ENCODE data around the gene PLOD1.
"Not testable (repeated sequence)": the region's sequence is repeated elsewhere in the genome, so short reads cannot be mapped to it uniquely, and the experiment has no call there.

PLOD1 gene

DNA sequence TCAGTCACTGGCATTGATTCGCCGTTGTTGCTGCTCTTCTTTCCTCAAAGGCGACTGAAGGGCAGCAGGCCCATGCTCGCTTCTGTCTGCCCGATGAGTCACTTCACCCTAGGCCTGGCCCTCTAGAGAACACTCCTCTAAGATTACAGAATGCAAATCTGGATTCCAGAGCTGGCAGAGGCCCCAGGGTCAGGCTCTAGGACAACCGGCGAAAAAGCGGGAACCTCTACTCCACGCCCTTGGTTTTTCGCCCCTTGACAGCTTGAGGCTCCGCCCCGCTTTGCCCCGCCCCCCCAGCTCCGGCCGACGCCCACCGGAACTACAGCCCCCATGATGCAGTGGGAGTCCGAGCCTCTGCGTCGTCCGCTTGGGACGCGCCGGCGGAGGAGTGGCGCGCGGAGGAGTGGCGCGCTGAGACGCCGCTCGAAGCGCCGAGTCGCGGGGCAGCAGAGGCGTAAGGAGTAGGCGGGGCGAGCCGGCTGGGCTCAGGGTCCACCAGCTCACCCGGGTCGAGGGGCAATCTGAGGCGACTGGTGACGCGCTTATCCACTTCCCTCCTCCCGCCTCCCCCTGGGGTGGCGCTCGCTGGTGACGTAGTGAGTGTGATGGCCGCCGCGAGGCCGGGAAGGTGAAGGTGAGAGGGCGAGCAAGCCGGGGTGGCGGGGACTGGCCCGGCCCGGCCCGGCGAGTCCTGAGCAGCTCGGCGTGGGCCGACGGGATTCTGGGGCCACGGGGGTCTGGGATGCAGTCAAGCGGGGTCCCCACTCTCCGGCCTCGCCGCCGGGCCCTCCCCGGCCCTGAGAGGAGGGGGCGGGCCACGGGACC, 45.5 kb downstream of the PLOD1 start, which contains the start of gene MFN2:
MFN2 (plus strand) TSS at position 594 of the 825 bp plus-strand sequence. CDS start 8,725 bp downstream, outside the sequence.
- peak; percentile 97 for DNase-seq

DNA sequence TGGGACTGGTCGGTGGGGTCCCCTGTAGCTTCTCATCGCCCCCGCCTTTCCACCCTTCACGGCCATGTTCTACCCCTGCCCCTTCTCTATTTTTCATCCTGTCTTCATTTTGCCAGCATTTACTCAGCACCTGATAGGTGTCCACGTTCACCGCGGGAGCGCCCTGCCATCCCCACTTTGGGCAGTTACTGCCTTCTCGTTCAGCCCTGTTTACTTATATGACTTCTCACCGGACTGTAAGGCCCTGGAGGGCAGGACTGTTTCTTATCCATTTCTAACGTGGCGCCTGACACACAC, 46.1 kb downstream of the PLOD1 start:
- no peak for DNase-seq

DNA sequence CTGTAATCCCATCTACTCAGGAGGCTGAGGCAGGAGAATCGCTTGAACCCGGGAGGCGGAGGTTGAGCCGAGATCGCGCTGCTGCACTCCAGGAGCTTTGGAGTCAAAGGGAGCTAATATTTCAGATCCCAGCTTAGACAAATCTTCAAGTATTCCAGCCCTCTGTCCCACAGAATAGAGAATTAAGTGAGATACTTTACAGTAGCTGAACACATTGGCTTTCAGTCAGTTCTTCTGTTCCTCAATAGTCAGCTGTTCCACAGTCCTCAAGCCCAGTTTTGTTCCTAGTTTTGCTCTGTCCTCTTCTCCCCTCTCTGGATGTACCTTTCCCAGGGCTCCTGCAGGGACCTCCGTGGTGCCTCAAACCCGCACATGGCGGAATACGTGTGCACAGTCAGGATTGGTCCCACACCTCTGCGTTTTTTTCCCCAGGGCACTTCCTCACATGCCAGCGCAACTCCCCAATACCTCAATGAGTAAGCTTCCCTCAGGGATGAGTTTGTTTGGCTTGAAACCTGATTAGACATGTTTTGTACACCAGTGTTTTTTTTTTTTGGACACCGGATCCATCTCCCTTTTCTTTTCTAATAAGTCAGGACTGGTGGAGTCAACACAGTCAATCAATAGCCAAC, 47.0 kb downstream of the PLOD1 start:
- no peak for DNase-seq

DNA sequence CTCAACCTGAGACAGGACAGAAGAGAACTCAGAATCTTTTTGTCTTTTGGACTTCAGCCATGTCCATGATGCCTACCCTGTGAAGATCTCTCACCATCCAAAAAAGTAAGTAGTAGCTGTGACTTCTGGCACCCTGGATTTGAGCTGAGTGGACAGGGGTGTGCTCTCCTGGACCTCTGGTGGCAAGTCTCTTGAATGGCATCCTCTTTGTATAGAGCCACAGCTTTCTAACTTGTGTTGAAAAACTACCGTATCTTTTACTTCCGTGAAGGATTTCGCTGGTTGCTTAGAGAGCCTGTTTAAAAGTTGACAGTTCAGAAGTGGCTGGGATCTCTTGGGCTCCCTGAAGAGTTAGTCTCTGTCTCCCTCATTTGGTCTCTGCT, 47.5 kb downstream of the PLOD1 start:
- DNase-seq = no peak

DNA sequence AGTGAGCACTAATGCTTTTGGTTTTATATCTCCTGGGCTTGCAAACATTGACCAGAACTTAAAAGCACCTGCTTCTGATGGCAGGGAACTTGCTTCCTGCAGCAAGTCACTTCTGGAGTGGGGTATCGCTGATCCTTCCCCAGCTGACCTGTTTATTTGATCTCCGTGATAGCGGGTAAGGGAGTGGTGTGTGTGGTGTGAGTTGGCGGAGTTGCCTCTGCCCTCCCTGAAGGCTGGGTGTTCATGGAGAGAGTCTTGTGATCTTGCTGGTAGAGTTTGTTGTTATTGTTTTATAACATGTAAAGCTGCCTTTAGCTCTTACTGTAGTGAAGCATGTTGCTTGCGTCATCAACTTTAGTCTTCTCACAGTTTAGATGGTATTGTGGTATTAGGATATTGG, 49.6 kb downstream of the PLOD1 start:
- DNase-seq = no peak

DNA sequence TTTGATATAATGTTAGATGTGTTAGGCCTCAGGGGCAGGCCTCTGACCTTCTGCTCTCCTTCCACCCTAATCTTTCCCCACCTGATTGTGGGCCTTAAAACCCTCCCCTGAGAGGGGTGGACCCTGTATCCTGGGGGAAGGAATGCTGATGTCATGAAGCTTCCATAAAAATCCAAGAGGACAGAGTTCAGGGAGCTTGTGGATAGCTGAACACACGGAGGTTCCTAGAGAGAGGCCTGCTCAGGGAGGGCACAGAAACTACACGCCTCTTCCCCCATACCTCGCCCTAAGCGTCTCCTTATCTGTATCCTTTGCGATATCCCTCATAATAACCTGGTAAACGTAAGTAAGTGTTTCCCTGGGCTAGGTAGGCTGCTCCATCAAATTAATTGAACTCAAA, 50.1 kb downstream of the PLOD1 start:
- no peak for DNase-seq

DNA sequence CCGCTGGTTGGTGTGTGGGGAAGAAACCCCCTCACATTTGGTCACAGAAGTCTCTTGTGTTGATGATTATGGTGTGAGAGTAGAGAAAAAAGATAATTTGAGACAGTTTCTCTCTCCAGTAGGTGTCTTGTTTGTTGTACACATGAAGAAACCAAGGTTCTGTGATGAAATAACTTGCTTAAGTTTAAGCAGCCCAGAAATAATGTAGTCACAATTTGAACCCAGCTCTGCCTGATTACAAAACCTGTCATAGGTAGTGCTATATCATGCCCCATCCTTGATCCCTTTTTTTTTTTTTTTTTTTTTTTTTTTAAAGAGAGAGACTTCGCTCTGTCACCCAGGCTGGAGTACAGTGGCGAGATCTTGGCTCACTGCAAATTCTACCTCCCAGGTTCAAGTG, 50.7 kb downstream of the PLOD1 start:
- no peak for DNase-seq

DNA sequence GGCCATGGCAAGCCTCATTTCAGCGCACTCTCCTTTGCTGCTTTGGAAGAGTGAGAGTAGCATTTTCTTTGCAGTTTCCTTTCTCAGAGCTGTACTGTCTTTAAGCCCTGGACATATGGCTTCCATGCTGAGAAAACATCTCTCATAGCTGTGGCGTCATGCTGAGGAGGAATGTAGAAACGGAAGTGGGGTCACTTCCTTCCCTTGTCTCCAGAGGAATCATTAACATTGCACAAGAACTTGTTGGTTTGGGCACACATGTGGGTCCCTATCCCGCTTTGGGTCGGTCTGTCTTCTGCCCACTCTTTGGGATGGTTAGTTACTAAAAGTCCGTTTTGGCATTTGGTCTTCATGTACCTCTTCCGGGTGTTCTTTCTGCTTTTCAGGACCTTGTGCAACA, 51.3 kb downstream of the PLOD1 start:
- no peak for DNase-seq

DNA sequence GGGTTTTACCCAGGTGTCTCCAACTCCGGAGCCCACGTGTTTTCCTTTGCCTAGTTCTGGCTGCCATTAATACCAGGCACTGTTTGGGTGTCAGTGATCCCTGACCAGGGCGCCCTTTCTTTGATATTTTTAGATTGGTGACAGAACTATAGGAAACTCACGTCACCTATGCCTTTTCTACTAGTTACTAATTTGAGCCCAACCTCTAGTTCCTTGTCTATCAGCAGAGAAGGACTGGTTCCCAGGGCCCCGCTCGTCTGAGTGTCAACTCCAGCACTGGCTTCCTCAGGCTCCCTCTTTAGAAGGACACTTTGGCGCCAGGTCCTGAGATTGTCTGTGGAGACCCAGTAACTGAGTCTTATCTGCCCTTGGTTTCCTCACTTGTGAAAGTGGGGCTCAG, 55.2 kb downstream of the PLOD1 start:
- DNase-seq = no peak

DNA sequence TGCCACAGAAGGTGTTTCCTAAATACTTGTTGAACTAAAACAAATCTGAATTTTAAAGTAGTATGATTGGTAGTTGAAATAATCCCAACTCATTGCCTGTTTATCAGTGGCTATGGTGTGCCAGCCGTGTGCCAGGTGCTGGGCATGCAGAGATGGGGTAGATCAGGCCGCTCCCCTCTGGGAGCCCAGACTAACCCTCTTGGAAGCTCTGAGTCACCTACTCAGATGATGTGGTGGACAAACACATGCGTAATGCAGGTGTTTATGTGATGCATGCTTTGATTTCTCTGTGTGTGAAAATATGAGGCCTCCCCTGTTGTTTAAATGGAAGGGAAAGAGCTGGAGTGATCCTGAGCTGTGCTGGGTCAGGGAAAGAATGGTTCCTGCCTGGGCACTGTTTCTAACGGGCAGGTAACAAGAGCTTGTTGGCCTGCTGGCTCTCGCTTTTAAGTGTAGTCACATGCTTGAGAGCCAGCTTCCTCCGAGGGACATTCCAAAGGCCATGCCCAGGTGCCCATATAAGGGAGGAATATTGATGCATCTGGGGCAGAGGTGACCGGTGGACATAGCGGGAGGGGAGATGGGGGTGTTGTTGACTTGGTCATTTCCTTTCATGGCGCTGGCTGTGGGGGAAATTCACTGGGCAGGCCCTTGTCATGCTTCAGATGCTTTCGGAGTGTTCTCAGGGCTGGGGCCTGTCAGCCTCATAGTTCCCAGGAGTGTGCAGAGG, 56.0 kb downstream of the PLOD1 start:
- DNase-seq = no peak

DNA sequence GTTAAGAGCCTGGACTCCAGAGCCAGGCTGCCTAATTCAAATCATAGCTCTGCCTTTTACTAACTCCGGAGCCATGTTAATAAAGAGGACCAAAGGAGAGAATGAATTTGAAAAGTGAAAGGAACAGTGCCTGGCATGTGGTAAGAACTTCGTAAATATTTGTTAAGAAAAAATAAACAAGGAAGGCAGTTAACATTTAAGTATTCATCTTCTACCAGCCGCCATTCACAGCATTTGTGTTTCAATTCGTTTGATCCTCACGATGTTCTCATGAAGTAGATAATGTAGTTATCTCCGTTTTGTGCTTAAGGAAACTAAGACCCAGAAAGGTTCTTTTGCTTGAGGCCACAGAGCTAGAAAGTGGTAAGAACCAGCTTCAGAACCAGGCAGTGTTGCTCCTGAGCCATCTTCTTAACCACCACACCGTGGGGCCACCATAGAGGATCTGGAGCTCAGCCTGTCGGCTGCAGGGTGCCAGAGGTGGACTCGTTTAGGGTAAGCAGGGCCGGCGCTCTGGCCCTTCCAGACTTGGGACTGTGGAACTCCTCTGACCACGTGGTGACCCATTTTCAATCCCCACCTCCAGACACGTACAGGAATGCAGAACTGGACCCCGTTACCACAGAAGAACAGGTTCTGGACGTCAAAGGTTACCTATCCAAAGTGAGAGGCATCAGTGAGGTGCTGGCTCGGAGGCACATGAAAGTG, 57.6 kb downstream of the PLOD1 start:
- no peak for DNase-seq

DNA sequence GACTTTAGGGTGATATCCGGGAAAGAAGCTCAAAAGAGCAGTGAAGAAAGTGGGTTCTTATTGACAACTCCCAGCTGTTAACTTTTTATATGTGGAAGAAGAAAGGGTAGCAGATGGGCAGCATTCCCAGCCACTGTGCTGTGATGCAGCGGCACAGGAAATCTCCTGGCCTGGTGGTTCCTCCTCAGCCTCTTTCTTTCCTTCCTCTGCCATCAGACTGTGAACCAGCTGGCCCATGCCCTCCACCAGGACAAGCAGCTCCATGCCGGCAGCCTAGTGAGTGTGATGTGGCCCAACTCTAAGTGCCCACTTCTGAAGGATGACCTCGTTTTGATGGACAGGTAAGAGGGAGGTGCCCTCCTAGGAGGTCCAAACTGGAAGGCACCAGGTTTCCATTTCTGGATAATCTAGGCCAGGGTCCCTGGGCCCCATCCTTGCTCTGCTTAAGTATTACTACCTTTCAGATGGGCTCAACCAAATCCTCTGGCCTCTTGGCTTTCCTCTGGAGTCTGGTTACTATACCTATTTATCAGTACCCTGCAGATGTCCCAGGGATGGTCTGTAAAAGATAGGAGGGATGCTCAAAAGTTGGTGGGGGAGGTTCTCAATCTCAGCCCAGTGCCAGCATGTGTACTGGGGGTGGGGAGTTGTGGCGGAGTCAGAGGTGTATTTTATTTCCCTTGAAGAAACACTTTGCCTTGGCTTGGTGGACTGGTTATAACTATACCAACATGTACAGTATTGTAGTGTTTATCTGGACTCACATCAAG, 62.7 kb downstream of the PLOD1 start:
- no peak for DNase-seq

DNA sequence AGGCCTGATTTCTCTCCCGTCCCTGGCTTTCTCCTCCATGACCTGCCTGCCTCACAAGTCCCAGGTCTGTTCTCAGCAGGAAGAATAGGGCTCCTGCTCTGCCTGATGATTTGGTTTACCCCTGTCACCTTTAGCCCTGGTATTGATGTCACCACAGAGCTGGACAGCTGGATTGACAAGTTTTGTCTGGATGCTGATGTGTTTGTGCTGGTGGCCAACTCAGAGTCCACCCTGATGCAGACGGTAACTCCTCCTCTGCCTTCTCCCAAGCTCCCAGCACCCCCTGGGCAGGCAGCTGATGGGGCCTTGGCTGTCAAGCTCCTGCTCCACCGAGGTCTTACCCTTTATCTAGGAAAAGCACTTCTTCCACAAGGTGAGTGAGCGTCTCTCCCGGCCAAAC, 64.1 kb downstream of the PLOD1 start:
- no peak for DNase-seq

DNA sequence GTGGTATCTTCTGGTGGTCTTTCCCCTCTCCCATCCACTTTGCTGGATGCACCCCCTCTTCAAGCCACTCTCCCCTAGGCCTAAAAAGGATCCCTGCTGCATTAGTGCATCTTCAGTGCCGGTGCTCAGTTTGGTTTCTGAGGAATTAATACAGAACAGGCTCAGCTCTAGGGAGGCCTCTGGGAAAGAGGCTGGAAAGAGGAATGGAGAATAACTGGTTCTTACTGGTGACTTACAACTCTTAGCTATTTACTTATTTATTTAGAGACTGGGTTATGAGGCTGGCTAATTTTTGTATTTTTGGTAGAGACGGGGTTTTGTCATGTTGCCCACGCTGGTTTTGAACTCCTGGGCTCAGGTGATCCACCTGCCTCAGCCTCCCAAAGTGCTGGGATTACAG, 64.7 kb downstream of the PLOD1 start:
- no peak for DNase-seq

DNA sequence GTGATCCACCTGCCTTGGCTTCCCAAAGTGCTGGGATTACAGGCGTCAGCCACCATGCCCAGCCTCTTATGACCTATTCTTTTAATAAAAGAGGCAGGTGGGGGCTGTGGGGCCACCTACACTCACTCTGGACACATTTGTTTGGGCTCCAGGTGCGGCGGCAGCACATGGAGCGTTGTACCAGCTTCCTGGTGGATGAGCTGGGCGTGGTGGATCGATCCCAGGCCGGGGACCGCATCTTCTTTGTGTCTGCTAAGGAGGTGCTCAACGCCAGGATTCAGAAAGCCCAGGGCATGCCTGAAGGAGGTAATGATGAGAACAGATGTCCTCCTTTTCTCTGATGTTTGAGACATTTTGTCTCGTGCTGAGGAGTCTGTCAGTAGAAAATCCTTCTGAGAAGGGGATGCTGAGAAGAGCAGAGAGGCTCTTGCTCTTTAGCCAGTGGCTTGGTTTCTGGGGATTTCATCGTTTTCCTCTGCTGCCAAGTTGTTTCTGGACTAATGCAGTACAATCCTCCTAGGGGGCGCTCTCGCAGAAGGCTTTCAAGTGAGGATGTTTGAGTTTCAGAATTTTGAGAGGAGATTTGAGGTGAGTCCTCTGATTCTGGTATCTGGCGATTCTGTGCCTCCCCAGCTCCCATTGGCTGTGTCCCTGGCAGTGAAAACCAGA, 66.9 kb downstream of the PLOD1 start:
- DNase-seq = no peak

DNA sequence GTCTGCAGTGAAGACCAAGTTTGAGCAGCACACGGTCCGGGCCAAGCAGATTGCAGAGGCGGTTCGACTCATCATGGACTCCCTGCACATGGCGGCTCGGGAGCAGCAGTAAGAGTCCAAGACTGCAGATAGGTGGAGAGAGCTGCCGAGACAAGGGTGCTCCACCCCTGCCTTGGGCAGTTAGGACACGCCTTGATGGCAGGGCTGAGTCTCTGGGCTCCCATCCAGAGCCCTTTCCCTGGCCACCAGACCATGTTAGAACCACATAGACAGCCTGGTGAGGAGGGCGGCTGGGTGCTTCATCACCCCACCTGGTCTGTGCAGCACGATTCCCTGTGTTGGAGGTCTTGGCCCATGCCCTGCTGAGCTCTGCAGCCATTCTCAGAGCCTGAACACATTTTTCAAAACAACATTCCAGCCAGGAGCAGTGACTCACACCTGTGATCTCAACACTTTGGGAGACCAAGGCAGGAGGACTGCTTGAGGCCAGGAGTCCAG, 67.5 kb downstream of the PLOD1 start:
- DNase-seq = no peak

DNA sequence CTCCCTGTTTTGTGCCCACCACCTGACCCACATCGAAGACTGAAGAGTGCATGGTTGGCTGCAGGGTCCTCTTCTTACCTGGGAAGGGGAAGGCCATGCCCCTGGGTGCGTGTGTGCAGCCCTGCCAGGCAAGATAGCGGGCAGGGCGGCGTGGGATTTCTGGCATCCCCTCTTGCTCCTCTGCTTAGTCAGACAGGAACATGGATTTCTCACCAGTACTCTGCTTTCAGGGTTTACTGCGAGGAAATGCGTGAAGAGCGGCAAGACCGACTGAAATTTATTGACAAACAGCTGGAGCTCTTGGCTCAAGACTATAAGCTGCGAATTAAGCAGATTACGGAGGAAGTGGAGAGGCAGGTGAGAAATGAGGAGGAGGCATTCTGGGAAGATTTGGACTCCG, 69.2 kb downstream of the PLOD1 start:
- no peak for DNase-seq

DNA sequence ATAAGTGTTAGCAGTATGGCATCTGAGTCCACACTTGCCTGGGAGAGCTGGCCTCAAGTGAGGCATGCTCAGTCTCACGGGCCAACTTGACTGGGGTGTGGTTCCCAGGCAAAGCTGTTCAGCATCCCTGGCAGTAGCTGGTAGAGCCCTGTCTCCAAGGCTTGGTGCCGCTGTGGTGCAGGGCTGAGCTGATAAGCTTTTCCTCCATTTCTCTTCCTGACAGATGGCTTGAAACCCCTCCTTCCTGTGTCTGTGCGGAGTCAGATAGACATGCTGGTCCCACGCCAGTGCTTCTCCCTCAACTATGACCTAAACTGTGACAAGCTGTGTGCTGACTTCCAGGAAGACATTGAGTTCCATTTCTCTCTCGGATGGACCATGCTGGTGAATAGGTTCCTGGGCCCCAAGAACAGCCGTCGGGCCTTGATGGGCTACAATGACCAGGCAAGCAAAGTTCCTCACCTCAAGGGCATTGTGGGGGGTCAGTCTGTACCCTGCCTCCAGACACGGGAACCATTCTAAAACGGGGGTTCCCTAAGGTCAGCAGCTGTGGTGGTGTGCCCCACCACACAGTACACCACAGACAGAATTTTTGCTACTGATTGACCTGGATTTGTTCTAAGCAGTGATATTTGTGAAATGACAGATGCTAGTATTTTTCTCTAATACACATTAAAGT, 71.1 kb downstream of the PLOD1 start:
- DNase-seq = no peak

DNA sequence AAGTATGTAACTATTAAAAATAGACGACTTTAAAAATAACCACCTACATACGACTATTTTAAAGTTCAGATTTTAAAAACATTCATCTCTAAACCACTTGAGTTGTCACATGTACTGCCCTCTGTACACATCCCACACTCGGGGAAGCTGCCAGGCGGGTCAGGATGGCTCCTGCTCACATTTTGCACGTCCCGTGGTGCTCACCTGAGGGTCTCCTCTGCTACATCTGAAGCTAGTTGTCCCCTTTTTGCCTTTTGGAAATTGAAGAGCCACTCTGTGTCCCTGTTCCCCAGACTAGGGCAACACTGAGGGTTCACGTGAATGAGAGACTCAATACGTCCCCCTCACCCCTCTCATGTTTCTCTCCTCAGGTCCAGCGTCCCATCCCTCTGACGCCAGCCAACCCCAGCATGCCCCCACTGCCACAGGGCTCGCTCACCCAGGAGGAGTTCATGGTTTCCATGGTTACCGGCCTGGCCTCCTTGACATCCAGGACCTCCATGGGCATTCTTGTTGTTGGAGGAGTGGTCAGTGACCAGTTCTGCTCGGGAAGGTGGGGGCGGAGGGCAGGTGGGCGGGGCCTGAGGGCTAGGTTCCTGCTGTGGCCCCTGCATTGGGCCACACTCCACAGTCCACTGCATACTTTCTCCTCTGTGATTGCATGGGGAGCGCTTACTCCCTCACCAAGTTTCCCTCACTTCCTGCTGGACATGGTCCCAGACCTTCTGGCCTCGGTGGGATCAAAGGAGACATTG, 71.8 kb downstream of the PLOD1 start:
- DNase-seq = no peak

DNA sequence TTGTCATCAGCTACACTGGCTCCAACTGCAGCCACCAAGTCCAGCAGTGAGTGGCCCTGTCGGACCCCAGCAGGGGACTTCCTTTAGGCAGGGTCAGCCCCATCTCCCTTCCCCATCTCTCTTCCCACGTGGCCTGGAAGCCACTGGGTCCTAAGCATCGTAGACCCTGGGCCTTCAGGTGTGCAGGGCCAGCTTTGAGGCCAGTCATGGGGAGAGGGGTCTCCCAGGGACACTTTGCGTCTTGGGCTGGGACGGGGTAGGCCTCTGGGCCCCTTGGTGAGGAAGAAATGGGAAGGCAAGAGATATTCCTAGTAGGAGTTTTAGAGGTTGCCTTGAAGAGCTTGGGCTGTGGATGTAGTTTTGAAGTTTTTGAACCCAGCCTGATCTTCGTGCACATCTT, 72.7 kb downstream of the PLOD1 start:
- DNase-seq = no peak

DNA sequence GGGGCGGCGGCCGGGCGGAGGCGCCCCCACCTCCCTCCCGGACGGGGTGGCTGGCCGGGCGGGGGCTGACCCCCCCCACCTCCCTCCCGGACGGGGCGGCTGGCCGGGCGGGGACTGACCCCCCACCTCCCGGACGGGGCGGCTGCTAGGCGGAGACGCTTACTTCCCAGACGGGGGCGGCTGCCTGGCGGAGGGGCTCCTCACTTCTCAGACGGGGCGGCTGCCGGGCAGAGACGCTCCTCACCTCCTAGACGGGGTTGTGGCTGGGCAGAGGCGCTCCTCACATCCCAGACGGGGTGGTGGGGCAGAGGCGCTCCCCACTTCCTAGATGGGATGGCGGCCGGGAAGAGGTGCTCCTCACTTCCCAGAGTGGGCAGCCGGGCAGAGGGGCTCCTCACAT, 73.8 kb downstream of the PLOD1 start:
- not testable (repeated sequence) for DNase-seq
